Endometrium (tissue), 2 donors: ENCODE results near the gene ATRN.
"Not testable (repeated sequence)": the region's sequence is repeated elsewhere in the genome, so short reads cannot be mapped to it uniquely, and the experiment has no call there.

Experiments used
- FAIRE-seq: peaks from 2 replicates; lab custom pipeline; 2012; peaks lifted over from hg19 to GRCh38; lab: Jason Lieb, UNC
- donor health status: control.
- donor health status: control.

Gene ATRN

DNA sequence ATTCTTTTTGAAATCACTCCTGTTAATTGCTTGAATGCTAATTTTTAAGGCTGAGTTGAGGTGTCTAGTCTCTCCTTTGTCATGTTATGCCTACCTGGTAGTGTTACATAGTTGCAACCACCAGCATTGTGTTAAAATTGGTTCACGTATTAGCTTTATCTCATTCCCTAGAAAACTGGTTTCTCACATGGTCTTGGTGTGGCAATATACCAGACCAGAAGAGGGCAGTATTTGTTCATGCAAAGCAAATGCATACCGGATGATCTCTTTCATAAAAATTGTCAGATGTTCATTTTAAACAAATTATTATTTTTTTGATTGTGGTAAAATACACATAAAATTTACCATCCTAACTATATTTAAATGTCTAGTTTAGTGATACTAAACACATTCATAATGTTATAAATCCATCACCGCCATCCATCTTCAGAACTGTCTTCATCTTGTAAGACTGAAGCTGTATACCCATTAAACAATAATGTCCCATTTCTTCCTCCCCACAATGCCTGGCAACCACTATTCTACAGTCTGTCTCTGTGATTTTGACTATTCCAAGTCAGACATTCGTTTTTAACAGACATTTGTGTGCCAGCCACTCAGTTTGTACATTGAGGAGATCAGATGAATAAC lies 92.8 kb downstream of the ATRN start:
- peak; percentile 80 for FAIRE-seq

DNA sequence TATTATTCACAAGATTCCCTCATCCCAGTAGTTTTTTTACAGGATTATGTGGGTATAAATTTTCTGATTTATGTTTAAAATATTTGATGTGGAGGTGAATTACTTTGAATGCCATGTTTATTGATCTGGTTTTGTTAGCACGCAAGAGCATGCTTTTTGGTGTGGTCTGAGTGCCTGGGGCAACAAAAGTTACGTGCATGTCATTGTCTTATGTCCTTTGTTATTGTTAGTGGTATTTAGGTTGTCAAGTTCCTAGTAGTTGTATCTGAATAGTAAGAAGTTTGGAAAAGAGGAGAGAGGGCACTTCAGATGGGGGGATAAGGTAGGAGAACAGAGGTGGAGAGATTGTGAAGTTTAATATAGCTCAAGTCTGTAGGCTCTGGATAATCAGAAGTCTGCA lies 95.0 kb downstream of the ATRN start:
- no peak for FAIRE-seq

DNA sequence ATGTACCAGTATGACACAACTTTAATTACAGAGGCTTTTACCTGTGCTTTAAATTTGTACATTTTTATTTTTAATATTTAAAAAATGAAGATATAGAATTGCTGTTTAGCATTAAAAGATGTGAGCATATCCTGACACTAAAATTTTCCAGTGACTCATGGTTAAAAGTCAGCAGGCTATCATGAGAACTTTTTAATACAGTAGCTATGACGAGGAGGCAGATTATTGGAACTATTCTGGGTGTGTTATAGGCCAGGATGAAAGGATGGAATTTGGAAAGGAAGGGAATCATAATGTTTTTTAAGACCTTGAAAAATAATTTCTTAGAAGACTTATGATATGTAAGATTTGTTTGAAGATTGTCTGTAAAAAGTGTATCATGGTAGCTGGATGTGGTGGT lies 101.3 kb downstream of the ATRN start:
- no peak for FAIRE-seq

DNA sequence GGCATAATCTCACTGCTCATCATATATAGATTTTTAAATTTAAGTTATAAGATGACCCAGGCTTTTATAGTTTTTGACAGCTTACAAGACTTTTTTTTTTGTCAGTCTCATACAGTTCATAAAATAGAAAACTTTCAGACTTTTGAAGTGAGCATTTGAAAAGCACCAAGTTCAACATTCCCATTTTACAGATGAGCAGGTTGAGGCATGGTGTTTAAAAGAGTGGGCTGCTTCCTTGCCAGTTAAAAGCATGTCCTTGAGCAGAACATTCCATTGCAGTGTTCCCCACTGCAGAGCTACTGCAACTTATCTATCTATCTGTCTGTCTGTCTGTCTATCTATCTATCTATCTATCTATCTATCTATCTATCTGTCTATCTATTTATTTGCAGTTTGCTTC lies 105.5 kb downstream of the ATRN start:
- no peak for FAIRE-seq

DNA sequence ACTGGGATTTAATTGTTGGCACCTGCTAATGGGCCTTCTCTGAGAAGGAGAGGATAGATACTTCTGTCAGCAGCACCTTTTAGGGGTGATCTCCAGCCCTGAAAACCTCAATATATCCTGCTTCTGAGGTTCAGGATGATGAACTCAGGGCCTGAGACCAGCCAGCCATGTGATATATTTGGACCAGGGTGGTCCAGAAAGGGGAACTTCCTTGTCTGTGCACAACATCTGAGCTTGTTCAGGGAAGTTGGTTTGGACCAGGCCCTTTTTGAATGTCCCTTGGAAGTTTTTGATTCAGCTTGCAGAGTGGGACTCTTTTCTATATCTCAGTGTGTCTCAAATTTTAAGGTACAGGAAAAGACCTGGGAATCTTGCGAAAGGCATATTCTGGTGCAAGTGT lies 106.5 kb downstream of the ATRN start:
- no peak for FAIRE-seq

DNA sequence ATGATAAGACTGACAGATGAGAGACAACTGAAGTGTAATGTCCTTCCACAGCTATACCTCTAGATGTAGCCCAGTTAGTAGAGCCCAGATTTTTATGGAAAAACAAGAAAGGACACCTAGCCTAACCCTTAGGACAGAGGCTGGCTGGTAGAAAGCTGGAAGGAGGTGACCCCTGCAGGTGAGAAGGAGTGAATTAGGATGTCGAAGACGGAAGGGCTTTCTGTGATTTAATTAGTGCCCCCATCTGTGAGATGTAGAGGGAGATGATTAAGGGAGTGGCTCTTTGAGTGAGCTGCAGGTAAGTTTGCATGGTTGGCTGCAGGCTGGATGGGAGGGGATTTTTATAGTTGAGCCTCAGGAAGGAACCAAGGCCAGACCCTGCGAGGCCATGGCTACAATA lies 109.6 kb downstream of the ATRN start:
- no peak for FAIRE-seq

DNA sequence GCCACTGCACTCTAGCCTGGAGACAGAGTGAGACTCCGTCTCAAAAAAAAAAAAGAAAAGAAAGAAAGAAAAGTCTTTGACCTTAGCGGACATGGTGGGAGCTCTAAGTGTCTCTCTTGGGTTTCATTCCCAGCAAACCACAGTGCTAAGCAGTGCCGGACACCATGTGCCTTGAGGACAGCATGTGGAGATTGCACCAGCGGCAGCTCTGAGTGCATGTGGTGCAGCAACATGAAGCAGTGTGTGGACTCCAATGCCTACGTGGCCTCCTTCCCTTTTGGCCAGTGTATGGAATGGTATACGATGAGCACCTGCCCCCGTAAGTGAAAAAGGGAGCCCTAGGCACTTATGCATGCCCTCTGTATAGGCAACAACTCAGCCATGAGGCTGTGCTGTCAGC lies 112.9 kb downstream of the ATRN start:
- no peak for FAIRE-seq

DNA sequence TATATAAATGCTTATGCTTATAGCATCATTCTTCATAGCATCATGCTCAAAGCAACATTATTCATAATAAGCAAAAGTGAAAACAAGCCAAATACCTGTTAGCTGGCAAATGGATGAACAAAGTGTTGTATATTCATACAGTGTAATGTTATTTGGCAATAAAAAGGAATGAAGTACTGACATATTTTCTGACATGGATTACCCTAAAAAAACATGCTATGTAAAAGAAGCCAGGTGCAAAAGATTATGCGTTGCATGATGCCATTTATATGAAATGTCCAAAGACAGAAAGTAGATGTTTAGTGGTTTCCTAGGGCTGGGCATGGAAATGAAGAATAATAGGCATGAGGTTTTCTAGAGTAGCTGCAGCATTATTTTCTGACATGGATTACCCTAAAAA lies 115.3 kb downstream of the ATRN start:
- no peak for FAIRE-seq

DNA sequence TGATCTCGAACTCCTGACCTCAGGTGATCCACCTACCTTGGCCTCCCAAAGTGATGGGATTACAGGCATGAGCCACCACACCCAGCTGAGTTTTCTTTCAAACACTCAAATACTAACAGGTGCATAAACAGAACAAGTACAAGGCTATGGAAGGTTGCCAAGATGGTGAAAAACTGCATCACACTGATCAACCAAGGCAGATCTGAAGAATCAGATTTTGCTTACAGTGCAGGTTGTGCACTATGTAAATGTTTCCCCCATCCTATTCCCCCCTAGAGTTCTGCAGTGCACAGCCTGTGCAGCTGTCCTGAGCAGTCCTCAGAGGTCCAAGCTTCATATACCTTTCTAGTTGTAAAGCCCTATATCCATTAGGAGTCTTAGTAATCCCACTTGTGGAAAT lies 119.3 kb downstream of the ATRN start:
- no peak for FAIRE-seq

DNA sequence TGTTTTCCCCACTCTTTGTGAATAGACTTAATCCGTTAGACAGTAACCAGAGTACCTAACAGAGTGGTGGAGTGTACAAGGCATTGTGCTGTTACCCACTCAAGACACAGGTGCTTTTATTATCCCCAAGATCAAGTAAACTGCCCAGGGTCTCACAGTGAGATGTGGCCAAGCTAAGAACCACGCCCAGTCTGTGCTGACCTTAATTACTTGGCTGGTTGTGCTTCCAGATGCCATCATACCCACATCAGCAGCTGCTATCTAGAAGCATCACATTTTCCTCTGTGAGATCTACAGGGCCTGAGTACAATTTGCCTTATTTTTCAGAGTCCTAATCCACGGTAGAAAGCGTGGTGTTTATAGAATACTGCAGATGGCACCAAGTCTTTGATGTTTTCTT lies 122.1 kb downstream of the ATRN start:
- FAIRE-seq = no peak

DNA sequence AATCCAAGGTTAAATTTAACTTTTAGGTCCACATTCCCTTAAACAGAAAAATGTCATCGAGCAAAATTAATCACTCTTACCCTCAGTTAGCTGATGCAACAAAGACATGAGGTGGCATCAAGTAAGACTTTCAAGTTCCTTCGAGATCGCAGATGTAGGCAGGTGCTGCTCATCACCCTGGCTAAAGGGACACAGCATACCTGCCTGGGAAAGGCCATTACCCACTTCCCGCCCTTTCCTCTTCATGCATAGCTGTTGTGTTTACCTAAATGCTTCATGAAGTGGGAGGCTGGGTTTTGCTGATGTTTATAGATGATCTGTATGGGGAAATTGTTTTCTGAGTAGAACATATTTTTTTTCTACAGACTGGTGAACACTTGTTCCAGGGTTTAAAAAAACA lies 124.7 kb downstream of the ATRN start:
- FAIRE-seq = no peak

DNA sequence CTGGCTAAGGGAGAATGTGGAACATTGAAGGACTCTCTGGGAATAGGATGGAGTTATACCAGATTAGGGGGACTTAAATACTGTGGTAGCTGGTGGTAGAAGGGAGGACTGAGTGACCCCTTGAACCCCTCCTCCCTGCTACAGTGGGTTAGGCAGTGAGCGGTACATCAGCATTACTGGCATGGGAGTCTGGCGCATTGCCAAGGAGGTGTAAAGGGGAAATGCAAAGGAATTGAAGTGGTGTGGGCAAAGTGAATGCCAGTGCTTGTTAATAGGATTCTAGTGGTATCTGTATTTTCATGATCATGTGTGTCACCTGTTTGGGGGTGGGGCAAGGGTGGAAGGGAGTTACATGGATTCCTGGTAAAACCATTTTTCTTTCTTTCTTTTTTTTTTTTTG lies 132.3 kb downstream of the ATRN start:
- no peak for FAIRE-seq

DNA sequence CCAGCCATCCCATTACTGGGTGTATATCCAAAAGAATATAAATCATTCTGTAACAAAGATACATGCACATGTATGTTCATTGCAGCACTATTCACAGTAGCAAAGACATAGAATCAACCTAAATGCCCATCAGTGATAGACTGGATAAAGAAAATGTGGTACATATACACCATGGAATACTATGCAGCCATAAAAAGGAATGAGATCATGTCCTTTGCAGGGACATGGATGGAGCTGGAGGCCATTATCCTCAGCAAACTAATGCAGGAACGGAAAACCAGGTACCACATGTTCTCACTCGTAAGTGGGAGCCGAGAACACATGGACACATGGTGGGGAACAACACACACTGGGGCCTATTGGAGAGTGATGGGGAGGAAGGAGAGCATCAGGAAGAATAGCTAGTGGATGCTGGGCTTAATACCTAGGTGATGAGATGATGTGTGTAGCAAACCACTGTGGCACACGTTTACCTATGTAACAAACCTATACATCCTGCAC lies 134.6 kb downstream of the ATRN start:
- not testable (repeated sequence) for FAIRE-seq

DNA sequence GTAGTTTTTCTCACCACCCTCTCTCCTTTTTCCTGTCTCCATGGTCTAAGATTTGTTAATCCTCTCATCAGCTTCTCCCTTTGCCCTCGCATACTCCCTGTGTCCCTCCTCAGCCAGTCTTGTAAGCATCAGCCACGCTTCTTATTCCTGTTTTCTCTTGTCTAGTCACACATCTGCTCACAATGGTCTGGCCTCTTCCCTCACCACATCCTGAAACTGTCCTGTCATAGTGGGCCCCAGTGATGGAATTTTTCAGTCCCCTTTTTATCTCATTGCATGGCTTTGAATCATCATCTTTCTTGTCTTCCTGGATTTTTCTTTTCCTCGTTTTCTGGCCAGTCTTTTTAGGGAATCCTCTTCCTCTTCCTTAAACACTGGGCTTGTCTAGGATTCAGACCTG lies 135.2 kb downstream of the ATRN start:
- FAIRE-seq = no peak

DNA sequence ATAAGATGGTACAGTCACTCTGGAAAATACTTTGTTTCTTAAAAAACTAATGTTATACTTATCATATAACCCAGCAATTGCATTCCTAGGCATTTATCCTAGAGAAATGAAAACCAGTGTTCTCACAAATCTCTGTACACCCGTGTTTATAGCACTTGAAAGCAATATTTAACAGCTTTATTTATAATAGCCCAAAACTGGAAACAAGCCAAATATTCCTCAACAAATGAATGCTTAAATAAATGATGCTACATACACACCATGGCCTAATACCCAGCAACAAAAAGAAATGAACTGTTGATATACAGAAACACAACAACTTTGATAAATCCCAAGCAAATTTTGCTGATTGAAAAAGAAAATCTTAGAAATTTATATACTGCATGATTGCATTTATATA lies 141.1 kb downstream of the ATRN start:
- no peak for FAIRE-seq

DNA sequence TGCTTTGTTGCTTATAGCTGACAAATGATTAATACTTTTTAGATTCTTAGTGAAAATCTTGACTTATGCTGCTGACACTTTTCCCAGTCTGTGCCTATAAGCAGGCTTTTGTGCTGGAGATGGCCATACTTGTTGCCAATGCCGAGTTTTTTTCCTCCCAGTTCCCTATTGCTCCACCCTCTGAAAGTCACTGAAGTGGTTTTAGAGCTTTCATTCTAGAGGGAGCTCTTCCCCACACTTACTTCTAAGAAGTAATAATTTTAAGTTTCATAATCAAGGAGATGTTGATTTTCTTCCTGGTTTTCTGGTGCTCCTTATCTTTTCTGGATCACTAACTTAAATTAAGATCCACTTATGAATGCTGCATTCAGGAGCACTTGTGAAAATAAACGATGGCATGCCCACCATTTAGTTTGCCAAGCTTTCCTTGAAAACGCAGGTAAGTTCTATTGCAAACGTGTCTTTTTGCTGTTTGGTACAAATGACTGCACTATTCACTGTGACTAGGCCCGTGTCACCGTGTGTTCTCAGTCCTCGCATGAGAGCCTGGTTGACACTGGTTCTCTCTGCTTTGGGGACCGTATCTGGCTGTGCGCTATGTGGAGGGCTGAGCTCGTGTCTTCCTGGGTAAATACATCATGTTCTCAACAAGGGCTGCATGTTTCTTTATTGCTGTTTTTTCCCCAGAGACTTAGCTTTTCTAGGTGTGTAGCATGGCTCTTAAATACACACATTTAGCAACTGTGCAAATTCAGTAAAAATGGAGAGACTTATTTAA lies 142.2 kb downstream of the ATRN start:
- FAIRE-seq = no peak

DNA sequence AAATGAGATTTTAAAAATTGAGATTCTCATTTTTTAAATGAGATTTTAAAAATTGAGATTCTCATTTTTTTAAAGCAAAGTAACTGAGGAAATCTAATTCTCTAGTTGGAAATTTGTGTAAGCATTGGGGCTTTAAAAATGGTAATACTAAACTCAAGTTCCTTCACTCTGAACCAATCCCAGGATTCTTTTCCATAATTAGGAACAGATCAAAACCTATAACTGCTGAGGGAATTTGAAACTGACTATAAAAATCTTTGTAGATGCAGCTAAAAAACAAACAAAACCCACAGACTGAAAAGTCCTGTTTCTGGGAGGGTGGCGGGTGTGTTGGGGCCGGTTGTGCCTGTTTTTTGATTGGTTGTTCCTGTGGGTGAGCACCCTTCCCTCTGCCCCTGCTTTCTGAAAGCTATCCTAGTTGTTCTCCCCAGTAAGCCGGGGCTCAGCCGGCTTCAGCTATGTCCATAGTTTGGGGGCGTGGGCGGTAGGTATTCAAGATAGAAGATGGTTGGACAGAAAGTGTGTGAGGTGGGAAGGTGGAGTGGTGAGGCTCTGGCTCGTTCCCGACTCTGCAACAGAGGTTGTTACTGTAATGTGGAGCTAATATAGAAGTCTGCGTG lies 143.1 kb downstream of the ATRN start:
- FAIRE-seq = no peak

DNA sequence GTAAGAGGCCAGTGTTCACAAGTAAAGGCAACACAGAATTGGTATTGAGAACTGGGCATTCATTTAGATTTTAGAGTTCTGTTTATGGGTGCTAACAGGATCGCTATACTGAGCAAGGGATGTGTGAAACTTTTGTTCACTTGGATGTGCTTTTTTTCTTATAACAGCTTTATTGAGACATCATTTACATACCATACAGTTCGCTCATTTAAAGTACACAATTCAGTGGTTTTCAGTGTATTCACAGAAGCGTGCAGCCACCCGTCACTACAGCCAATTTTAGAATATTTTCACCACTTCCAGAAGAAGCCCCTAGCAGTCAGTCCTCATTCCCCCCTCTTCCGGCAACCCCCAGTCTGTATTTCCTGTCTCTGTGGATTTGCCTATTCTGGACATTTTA lies 143.6 kb downstream of the ATRN start:
- FAIRE-seq = no peak

DNA sequence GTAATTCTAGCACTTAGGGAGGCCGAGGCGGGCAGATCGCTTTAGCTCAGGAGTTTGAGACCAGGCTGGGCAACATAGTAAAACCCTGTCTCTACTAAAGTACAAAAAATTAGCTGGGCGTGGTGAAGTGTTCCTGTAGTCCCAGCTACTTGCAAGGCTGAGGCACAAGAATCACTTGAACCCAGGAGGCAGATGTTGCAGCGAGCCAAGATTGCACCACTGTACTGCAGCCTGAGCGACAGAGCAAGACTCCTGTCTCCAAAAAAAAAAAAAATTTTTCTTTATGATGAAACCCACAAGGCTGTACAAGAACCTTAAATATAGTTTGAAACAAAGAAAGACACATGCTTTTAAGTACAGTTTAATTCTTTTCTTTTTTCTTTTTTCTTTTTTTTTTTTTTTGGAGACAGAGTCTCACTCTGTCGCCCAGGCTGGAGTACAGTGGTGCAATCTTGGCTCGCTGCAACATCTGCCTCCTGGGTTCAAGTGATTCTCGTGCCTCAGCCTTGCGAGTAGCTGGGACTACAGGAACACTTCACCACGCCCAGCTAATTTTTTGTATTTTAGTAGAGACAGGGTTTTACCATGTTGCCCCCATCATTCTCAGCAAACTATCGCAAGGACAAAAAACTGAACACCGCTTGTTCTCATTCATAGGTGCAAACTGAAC lies 144.5 kb downstream of the ATRN start:
- not testable (repeated sequence) for FAIRE-seq

DNA sequence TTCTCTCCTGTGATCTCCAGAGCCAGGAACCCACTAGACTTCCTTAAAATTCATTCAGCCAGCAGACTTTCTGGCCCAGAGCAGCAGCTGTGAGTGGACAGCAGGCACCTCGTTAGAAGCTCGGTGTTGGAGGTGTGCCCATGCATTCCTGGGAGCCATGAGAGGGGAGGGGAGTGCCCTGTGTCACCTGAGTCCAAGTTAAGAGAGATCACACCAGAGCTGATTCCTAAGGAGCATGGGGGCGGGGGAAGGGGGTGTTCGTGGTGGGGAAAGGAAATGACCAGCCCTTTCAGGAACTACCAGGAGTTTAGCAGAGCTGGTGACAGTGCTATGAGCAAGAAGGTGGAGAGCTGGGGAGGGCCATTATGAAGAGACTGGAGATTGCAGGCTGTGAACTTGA lies 145.4 kb downstream of the ATRN start:
- no peak for FAIRE-seq

DNA sequence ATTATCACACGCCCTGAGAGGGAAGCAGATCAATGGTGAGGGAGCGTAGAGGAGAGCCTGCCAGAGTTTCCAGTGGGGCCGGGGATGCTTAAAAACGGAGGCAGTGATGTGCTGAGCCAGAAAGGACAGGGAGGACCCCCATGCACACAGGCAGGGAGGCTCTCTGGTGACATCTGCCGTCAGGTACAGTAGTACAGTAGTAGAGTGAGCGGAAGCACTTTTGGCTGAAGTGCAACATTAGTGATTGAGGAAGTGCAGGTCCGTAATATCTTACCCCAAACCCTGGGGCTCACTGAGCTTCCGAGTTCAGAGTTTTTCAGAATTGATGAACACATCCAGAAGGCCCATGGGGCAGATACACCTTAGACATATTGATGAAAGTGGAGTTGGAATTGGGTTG lies 150.3 kb downstream of the ATRN start:
- FAIRE-seq = no peak

DNA sequence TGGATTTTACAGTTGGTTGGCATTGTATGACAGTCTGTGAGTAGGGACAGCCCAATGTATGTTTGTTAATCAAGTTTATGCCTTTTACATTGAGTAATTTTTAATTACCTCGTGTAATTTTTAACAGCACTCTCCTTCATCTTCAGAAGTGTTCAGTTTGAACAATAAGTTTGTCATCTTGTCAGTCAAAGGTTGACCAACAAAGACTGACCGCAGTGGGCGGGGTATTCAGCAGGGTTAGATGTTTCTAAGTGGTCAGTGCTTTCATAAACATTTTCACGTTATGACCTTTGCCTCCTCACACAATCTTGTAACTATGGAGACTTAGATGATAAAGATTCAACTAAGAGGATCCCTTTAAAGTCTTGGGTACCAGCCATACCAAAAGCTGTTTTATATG lies 151.6 kb downstream of the ATRN start:
- no peak for FAIRE-seq

DNA sequence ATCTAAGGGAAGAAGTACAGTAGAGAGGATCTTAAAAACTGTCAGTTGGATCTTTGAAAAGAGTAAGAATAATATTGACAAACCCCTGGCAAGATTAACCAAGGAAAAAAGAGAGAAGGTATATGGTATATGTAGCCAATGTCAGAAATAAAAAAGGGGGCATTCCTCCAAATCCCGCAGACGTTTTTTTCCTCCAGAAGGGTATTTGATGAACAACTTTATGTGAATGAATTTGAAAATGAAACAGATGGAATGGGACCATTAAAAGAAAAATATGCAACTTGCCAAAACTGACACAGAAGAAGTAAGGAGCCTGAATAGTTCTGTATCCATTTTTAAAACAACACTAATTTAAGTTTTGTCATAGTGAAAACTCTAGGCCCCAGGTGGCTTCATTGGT lies 156.7 kb downstream of the ATRN start:
- FAIRE-seq = no peak
